H1 (cell line): ENCODE data around the gene EEF1A2. TPM values are rescaled to one million over a fixed set of nuclear protein-coding genes. Genes with fewer than 3 reads are reported as not detected.

Source experiments
- CTCF ChIA-PET: fragments of 300-600 bp; sonication (Branson Sonifier 250); formaldehyde crosslinking; loops from one replicate; lab custom pipeline; 2021; ENCODE audit not compliant: partially characterized antibody; lab: Charles Lee
- POLR2A ChIA-PET: fragments of 300-600 bp; sonication (Branson Sonifier 250); formaldehyde crosslinking; loops from one replicate; lab custom pipeline; 2021; ENCODE audit warnings: inconsistent platforms; ENCODE audit not compliant: partially characterized antibody; lab: Charles Lee
- DNase-seq, 2 experiments: peaks; one replicate each; pipeline versions ENCODE4 v3.0.0 to v3.0.0-alpha.2; 2010 to 2022; ENCODE audit warnings: low spot score in 2 of 2, low read depth in 1 of 2, mixed read lengths in 1 of 2
- FAIRE-seq: peaks from 2 replicates; lab custom pipeline; 2011; peaks lifted over from hg19 to GRCh38; lab: Jason Lieb, UNC
- H2AFZ ChIP-seq: 2 replicates; pipeline ENCODE4 v1.8.1; 2012; ENCODE audit warnings: low read length, inconsistent platforms
- H2AK5ac ChIP-seq: 2 replicates; pipeline ENCODE4 v1.6.1; 2013; ENCODE audit warnings: low read depth, low read length
- H2BK120ac ChIP-seq: replicated peaks from 2 replicates; pipeline ENCODE3; 2013; ENCODE audit warnings: low read depth, low read length, inconsistent platforms
- H2BK12ac ChIP-seq: 2 replicates; pipeline ENCODE4 v1.6.1; 2013; ENCODE audit warnings: low read depth, low read length
- H2BK15ac ChIP-seq: 2 replicates; pipeline ENCODE4 v1.6.1; 2013; ENCODE audit warnings: low read length
- H2BK20ac ChIP-seq: 2 replicates; pipeline ENCODE4 v1.6.1; 2013; ENCODE audit warnings: low read length
- H2BK5ac ChIP-seq: 2 replicates; pipeline ENCODE4 v1.6.1; 2013; ENCODE audit warnings: low read depth, low read length
- H3K14ac ChIP-seq: 2 replicates; pipeline ENCODE4 v1.6.1; 2013; ENCODE audit warnings: inconsistent platforms; ENCODE audit not compliant: insufficient read length
- H3K18ac ChIP-seq: 2 replicates; pipeline ENCODE4 v1.6.1; 2013; ENCODE audit warnings: low read length; ENCODE audit errors: extremely low read depth
- H3K23ac ChIP-seq: 2 replicates; pipeline ENCODE4 v1.6.1; 2013; ENCODE audit warnings: inconsistent platforms; ENCODE audit not compliant: insufficient read length
- H3K23me2 ChIP-seq: 2 replicates; pipeline ENCODE4 v1.6.1; 2013; ENCODE audit warnings: low read depth, low read length
- H3K27ac ChIP-seq: 2 replicates; pipeline ENCODE4 v1.6.1; 2011; ENCODE audit warnings: low read depth, low read length, inconsistent platforms
- H3K27me3 ChIP-seq, 4 experiments: replicated peaks in 1 of 4; 1 replicate in 1 of 4; 2 replicates in 3 of 4; pipeline versions ENCODE4 v1.6.1 to v1.8.1; 2011 to 2013; ENCODE audit warnings: low read length in 3 of 4, mild to moderate bottlenecking in 3 of 4, inconsistent platforms in 2 of 4, mixed read lengths in 2 of 4, moderate library complexity in 1 of 4; ENCODE audit not compliant: control insufficient read depth in 3 of 4, insufficient read depth in 3 of 4; ENCODE audit errors: extremely low read depth in 1 of 4
- H3K36me3 ChIP-seq, 4 experiments: 2 replicates each; pipeline versions ENCODE4 v1.6.1 to v1.8.1; 2011 to 2013; ENCODE audit warnings: mild to moderate bottlenecking in 4 of 4, low read length in 3 of 4, moderate library complexity in 2 of 4, control low read depth in 1 of 4, inconsistent platforms in 1 of 4; ENCODE audit not compliant: insufficient read depth in 4 of 4, control insufficient read depth in 2 of 4
- H3K4ac ChIP-seq: replicated peaks from 2 replicates; pipeline ENCODE3; 2013; ENCODE audit warnings: low read length, low read depth, mixed read lengths, inconsistent platforms; ENCODE audit not compliant: insufficient read length
- H3K4me1 ChIP-seq, 4 experiments: replicated peaks in 1 of 4; 1 replicate in 1 of 4; 2 replicates in 3 of 4; pipeline versions ENCODE4 v1.6.1 to v1.8.1; 2011 to 2013; ENCODE audit warnings: low read length in 3 of 4, inconsistent platforms in 2 of 4, mixed read lengths in 1 of 4; ENCODE audit not compliant: insufficient read depth in 4 of 4, control insufficient read depth in 3 of 4
- H3K4me2 ChIP-seq, 2 experiments: 2 replicates each; pipeline versions ENCODE4 v1.6.1 to v1.8.1; 2011 to 2013; ENCODE audit warnings: low read depth in 2 of 2, low read length in 2 of 2, control low read depth in 1 of 2, inconsistent platforms in 1 of 2, mild to moderate bottlenecking in 1 of 2; ENCODE audit not compliant: insufficient read depth in 1 of 2
- H3K4me3 ChIP-seq, 4 experiments: fragments of 200-600, 300-600 bp in 1 of 4; sonication (generic), shearing (Covaris generic), sonication (Bioruptor Twin) in 1 of 4; 2 replicates each; pipeline versions ENCODE4 v1.5.1 to v1.8.1; 2011 to 2016; ENCODE audit warnings: low read length in 4 of 4, low read depth in 3 of 4, control low read depth in 2 of 4, inconsistent platforms in 2 of 4, mild to moderate bottlenecking in 2 of 4, mixed read lengths in 1 of 4, moderate library complexity in 1 of 4; ENCODE audit not compliant: insufficient read depth in 2 of 4; ENCODE audit errors: extremely low read depth in 1 of 4
- H3K56ac ChIP-seq: replicated peaks from 2 replicates; pipeline ENCODE3; 2013; ENCODE audit warnings: low read depth, mild to moderate bottlenecking, mixed read lengths, low read length, inconsistent platforms; ENCODE audit not compliant: insufficient read length
- H3K79me1 ChIP-seq: 2 replicates; pipeline ENCODE4 v1.6.1; 2013; ENCODE audit warnings: low read depth, low read length, control low read depth
- H3K79me2 ChIP-seq, 2 experiments: 2 replicates each; pipeline versions ENCODE4 v1.6.1 to v1.8.1; 2012 to 2013; ENCODE audit warnings: low read length in 2 of 2, mild to moderate bottlenecking in 2 of 2, inconsistent platforms in 1 of 2; ENCODE audit not compliant: insufficient read depth in 2 of 2, control insufficient read depth in 1 of 2
- H3K9ac ChIP-seq, 4 experiments: replicated peaks in 1 of 4; 1 replicate in 1 of 4; 2 replicates in 3 of 4; pipeline versions ENCODE4 v1.6.1 to v1.8.1; 2011 to 2013; ENCODE audit warnings: low read depth in 3 of 4, low read length in 3 of 4, control low read depth in 2 of 4, mild to moderate bottlenecking in 2 of 4, moderate library complexity in 2 of 4, inconsistent platforms in 1 of 4; ENCODE audit errors: extremely low read depth in 1 of 4
- H3K9me3 ChIP-seq, 2 experiments: 2 replicates each; pipeline versions ENCODE4 v1.6.1 to v1.8.1; 2012 to 2013; ENCODE audit warnings: mild to moderate bottlenecking in 2 of 2, moderate library complexity in 2 of 2, control low read depth in 1 of 2, inconsistent platforms in 1 of 2, low read depth in 1 of 2, low read length in 1 of 2, mixed read lengths in 1 of 2; ENCODE audit not compliant: insufficient read depth in 2 of 2
- H4K20me1 ChIP-seq, 2 experiments: replicated peaks in 1 of 2; 2 replicates each; pipeline versions ENCODE3 to v1.8.1; 2011 to 2013; ENCODE audit warnings: inconsistent platforms in 2 of 2, low read length in 2 of 2, mild to moderate bottlenecking in 1 of 2; ENCODE audit not compliant: insufficient read depth in 2 of 2, control insufficient read depth in 1 of 2
- H4K5ac ChIP-seq: 2 replicates; pipeline ENCODE4 v1.6.1; 2013; ENCODE audit warnings: low read length, low read depth, mixed read lengths, inconsistent platforms; ENCODE audit not compliant: insufficient read length
- H4K8ac ChIP-seq: 2 replicates; pipeline ENCODE4 v1.8.0; 2013; ENCODE audit warnings: mild to moderate bottlenecking, moderate library complexity, low read length, inconsistent platforms; ENCODE audit not compliant: insufficient read depth; ENCODE audit errors: extremely low read depth
- H4K91ac ChIP-seq: replicated peaks from 2 replicates; pipeline ENCODE3; 2013; ENCODE audit warnings: low read length, mixed read lengths, inconsistent platforms; ENCODE audit not compliant: insufficient read length
- BCL11A ChIP-seq, 2 experiments: IDR thresholded peaks; one replicate each; pipeline ENCODE4 v1.6.1; 2011; ENCODE audit warnings: low read depth in 2 of 2, low read length in 2 of 2, mild to moderate bottlenecking in 2 of 2
- CBX8 ChIP-seq: fragments of 300-800, 300-1000 bp; sonication (generic); IDR thresholded peaks from 2 replicates; pipeline ENCODE4 v1.7.1; 2016; ENCODE audit warnings: low read depth, low read length, borderline replicate concordance
- CHD2 ChIP-seq: IDR thresholded peaks from 2 replicates; pipeline ENCODE4 v1.6.1; 2012; ENCODE audit warnings: low read length, improper control_type of control experiment
- JUN ChIP-seq: IDR thresholded peaks from 2 replicates; pipeline ENCODE4 v1.6.1; 2011; ENCODE audit warnings: low read depth, mild to moderate bottlenecking, improper control_type of control experiment, low read length
- JUND ChIP-seq: IDR thresholded peaks from 2 replicates; pipeline ENCODE4 v1.6.1; 2011; ENCODE audit warnings: mild to moderate bottlenecking, improper control_type of control experiment, low read length
- MAFK ChIP-seq: IDR thresholded peaks from 2 replicates; pipeline ENCODE4 v1.6.1; 2012; ENCODE audit warnings: low read depth, mild to moderate bottlenecking, improper control_type of control experiment, low read length
- NRF1 ChIP-seq: IDR thresholded peaks from 2 replicates; pipeline ENCODE4 v1.6.1; 2011; ENCODE audit warnings: mild to moderate bottlenecking, low read depth, low read length, improper control_type of control experiment
- POLR2AphosphoS5 ChIP-seq: IDR thresholded peaks from 2 replicates; pipeline ENCODE4 v1.6.1; 2011; ENCODE audit warnings: low read depth, low read length
- SIN3A ChIP-seq, 2 experiments: IDR thresholded peaks in 1 of 2; conservative IDR thresholded peaks in 1 of 2; 2 replicates each; pipeline ENCODE4 v1.6.1; 2011 to 2012; ENCODE audit warnings: low read length in 2 of 2, improper control_type of control experiment in 1 of 2, low read depth in 1 of 2, mild to moderate bottlenecking in 1 of 2
- SIX5 ChIP-seq: IDR thresholded peaks from 2 replicates; pipeline ENCODE4 v1.6.1; 2011; ENCODE audit warnings: mild to moderate bottlenecking, low read depth, low read length
- TAF1 ChIP-seq: IDR thresholded peaks from 2 replicates; pipeline ENCODE4 v1.6.1; 2011; ENCODE audit warnings: mild to moderate bottlenecking, low read depth, low read length
- USF2 ChIP-seq: IDR thresholded peaks from 2 replicates; pipeline ENCODE4 v1.6.1; 2011; ENCODE audit warnings: low read length, improper control_type of control experiment
- WGBS, 2 experiments: shearing (Covaris generic) in 1 of 2; methylation state at CpG; one replicate each; pipeline versions ENCODE4 v1.1.6 to v1.1.7; 2013 to 2015; ENCODE audit warnings: low lambda C conversion rate in 2 of 2, mixed read lengths in 2 of 2, inconsistent platforms in 1 of 2, low coverage in 1 of 2, missing lambda C conversion rate in 1 of 2; ENCODE audit not compliant: insufficient replicate concordance in 2 of 2, insufficient coverage in 1 of 2, insufficient read length in 1 of 2; ENCODE audit errors: extremely low coverage in 1 of 2, missing lambda C conversion rate in 1 of 2; 5-methylcytosine and 5-hydroxymethylcytosine counted together
- polyA plus RNA-seq, 7 experiments: library from polyadenylated mRNA; depleted of rRNA in 3 of 7; stranded (reverse) in 5 of 7; unstranded in 2 of 7; fragments of >200 nt in 5 of 7; fragments of 200-250 nt in 2 of 7; gene quantifications; 1 replicate in 5 of 7; 2 replicates in 1 of 7; 4 replicates in 1 of 7; pipeline versions ENCODE4 v1.2.1 to v1.2.3, GENCODE V29; 2011 to 2013; ENCODE audit warnings: missing spikeins in 2 of 7, mixed read lengths in 2 of 7
- total RNA-seq: library from RNA; stranded (reverse); fragmentation: NEBNext Ultra II Directional; extraction: Animal tissue kit (Norgen Biotek cat#: 25700); gene quantifications from 2 replicates; pipeline ENCODE4 v1.2.1, GENCODE V29; 2021

The EEF1A2 gene
- total and polyA plus RNA-seq, 2 of the 8 experiments (the other 6 are each of a cell fraction or from before 2014, with no cell fraction given), result 7.4 to 25.8 TPM

GRCh38 chr20:63439866-63440265 lies 59.0 kb downstream of the EEF1A2 start:
- no peak overlapping the region for H3K4me3 ChIP-seq
- no peak overlapping the region for H2BK12ac ChIP-seq
- no peak overlapping the region for H2BK15ac ChIP-seq
- no peak overlapping the region for H4K91ac ChIP-seq
- H3K4ac ChIP-seq, result no peak overlapping the region
- ChIA-PET POLR2A (interaction anchor here (0.8 kb wide), 1 partner anchor 90 kb away, joined by 3 read pairs; no protein-coding TSS in a partner anchor), CTCF (no interaction called here)
- H3K9me3 ChIP-seq, result no peaks in the 10 kb centered on the region; a peak in 1 of 4 replicates
- peaks cover 2 to 13% of the 10 kb centered on the region in 2 experiments for H4K20me1 ChIP-seq
- no peak overlapping the region for H3K9ac ChIP-seq
- 89% methylated on average over 11 of the region's 15 CpGs; no CpG with 5 or more reads in 1 of the 2 experiments for WGBS, 2 experiments
- H3K79me1 ChIP-seq, result peaks cover 2% of the 10 kb centered on the region
- H3K36me3 ChIP-seq, result no peaks in the 10 kb centered on the region; a peak in 1 of 8 replicates
- H3K56ac ChIP-seq, result no peak overlapping the region
- H3K4me2 ChIP-seq, result no peak overlapping the region
- H3K18ac ChIP-seq, result no peak overlapping the region
- H2BK120ac ChIP-seq, result no peak overlapping the region
- H2AFZ ChIP-seq, result no peak overlapping the region
- peaks cover 0 to 4% (median 0%) of the 10 kb centered on the region in 4 experiments; a peak in 1 of 7 replicates for H3K4me1 ChIP-seq
- H3K79me2 ChIP-seq, result peaks cover 0 to 16% of the 10 kb centered on the region in 2 experiments; a peak in 1 of 4 replicates
- no peak overlapping the region for H2BK20ac ChIP-seq
- no peak overlapping the region for H4K5ac ChIP-seq
- FAIRE-seq (no peak), DNase-seq (no peak)
- H3K27me3 ChIP-seq, result no peaks in the 10 kb centered on the region
- no peak overlapping the region for H2AK5ac ChIP-seq
- no peak overlapping the region for H3K27ac ChIP-seq
- no peak overlapping the region for H4K8ac ChIP-seq
- no peak overlapping the region for H2BK5ac ChIP-seq
- TF ChIP-seq SIN3A (conservative IDR thresholded peaks at IDR 0.05 in 1 of 2, IDR thresholded peaks at IDR 0.05 in 1 of 2; ENCODE audit: low read depth in 1 of 2, low read length in 2 of 2) (no peak), NRF1 (no peak), JUN (no peak), TAF1 (no peak), JUND (no peak), MAFK (no peak), POLR2AphosphoS5 (no peak), SIX5 (no peak), CBX8 (no peak), USF2 (no peak), CHD2 (no peak), BCL11A (IDR thresholded peaks at IDR 0.05; ENCODE audit: low read depth in 2 of 2, low read length in 2 of 2) (no peak)
- H3K23me2 ChIP-seq, result peaks cover 13% of the 10 kb centered on the region; the same call in 1 of the 2 replicates
- no peak overlapping the region for H3K14ac ChIP-seq
- H3K23ac ChIP-seq, result no peak overlapping the region
